Right kidney (tissue), 9 donors: ENCODE results near the gene ZNF580.

Experiments
- DNase-seq: peaks from one replicate; pipeline ENCODE4 v3.0.0-alpha.2; 2016
- long read RNA-seq, 8 donors: transcript quantifications; one replicate each; lab custom pipeline, GENCODE V29; 2026

Gene ZNF580, protein sequence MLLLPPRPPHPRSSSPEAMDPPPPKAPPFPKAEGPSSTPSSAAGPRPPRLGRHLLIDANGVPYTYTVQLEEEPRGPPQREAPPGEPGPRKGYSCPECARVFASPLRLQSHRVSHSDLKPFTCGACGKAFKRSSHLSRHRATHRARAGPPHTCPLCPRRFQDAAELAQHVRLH
- long read RNA-seq, donor 1, transcript ZNF580-201 (2 exons, 1,261 nt) = major isoform, 27 of 51 reads
- long read RNA-seq, donor 1, transcript ZNF580-202 (1 exons, 1,707 nt) = minor isoform, 24 of 51 reads
- long read RNA-seq, donor 1, partial matches to known transcripts = 0 of 51 reads
- long read RNA-seq, donor 1, other reads (novel, unspliced or antisense) = 0 of 51 reads
- long read RNA-seq, donor 2, transcript ZNF580-201 (2 exons, 1,261 nt) = major isoform, 29 of 46 reads
- long read RNA-seq, donor 2, transcript ZNF580-202 (1 exons, 1,707 nt) = minor isoform, 17 of 46 reads
- long read RNA-seq, donor 2, partial matches to known transcripts = 0 of 46 reads
- long read RNA-seq, donor 2, other reads (novel, unspliced or antisense) = 0 of 46 reads
- long read RNA-seq, donor 3, transcript ZNF580-201 (2 exons, 1,261 nt) = major isoform, 27 of 40 reads
- long read RNA-seq, donor 3, transcript ZNF580-202 (1 exons, 1,707 nt) = minor isoform, 13 of 40 reads
- long read RNA-seq, donor 3, partial matches to known transcripts = 0 of 40 reads
- long read RNA-seq, donor 3, other reads (novel, unspliced or antisense) = 0 of 40 reads
- long read RNA-seq, donor 4, transcript ZNF580-201 (2 exons, 1,261 nt) = major isoform, 38 of 67 reads
- long read RNA-seq, donor 4, transcript ZNF580-202 (1 exons, 1,707 nt) = minor isoform, 24 of 67 reads
- long read RNA-seq, donor 4, partial matches to known transcripts = 5 of 67 reads
- long read RNA-seq, donor 4, other reads (novel, unspliced or antisense) = 0 of 67 reads
- long read RNA-seq, donor 5, transcript ZNF580-202 (1 exons, 1,707 nt) = minor isoform, 22 of 60 reads
- long read RNA-seq, donor 5, transcript ZNF580-201 (2 exons, 1,261 nt) = major isoform, 38 of 60 reads
- long read RNA-seq, donor 5, partial matches to known transcripts = 0 of 60 reads
- long read RNA-seq, donor 5, other reads (novel, unspliced or antisense) = 0 of 60 reads
- long read RNA-seq, donor 6, transcript ZNF580-201 (2 exons, 1,261 nt) = major isoform, 53 of 89 reads
- long read RNA-seq, donor 6, transcript ZNF580-202 (1 exons, 1,707 nt) = minor isoform, 36 of 89 reads
- long read RNA-seq, donor 6, partial matches to known transcripts = 0 of 89 reads
- long read RNA-seq, donor 6, other reads (novel, unspliced or antisense) = 0 of 89 reads
- long read RNA-seq, donor 7, transcript ZNF580-202 (1 exons, 1,707 nt) = minor isoform, 46 of 120 reads
- long read RNA-seq, donor 7, transcript ZNF580-201 (2 exons, 1,261 nt) = major isoform, 69 of 120 reads
- long read RNA-seq, donor 7, partial matches to known transcripts = 5 of 120 reads
- long read RNA-seq, donor 7, other reads (novel, unspliced or antisense) = 0 of 120 reads
- long read RNA-seq, donor 8, transcript ZNF580-201 (2 exons, 1,261 nt) = major isoform, 35 of 60 reads
- long read RNA-seq, donor 8, transcript ZNF580-202 (1 exons, 1,707 nt) = minor isoform, 25 of 60 reads
- long read RNA-seq, donor 8, partial matches to known transcripts = 0 of 60 reads
- long read RNA-seq, donor 8, other reads (novel, unspliced or antisense) = 0 of 60 reads

DNA sequence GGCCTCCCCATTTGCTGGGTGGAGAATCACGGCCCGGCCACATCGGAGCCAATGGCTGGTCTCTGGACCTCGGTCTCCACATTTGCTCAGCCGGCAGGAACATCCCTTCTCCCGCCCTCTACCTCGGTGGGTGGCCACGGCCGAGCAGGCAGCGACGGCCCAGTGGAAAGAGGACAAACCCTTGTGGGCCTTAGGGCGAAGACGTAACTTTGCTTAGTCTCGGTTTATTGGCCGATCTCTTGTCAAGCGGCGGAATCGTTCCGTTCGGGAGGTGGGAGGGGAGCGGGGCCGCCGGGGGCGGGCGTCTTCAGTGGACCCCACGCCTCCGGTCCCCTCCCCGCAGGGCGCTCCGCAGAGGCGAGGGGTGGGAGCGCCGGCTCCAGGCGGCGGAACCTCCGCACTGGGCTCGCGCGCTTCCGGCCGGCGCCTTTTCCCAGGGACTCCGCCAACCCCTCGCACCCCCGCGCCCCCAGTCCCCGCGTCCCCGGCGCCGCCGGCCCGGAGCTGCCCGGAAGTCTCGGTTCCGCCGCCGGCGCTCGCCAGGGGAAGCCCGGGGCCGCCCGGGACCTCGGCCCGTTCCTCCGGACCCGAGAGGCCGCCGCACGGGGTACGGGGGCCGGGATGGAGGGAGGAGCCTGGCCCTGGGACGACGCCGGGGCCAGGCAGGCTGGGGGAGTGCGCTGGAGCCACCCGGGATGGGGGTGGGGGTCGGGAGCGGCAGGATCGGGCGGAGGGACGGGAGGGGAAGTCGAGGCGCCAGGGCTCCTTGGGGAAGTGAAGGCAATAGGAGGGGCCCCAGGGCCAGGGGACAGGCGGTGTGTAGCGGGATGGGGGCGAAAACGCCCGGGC, at the start of gene ZNF580:
Gene ZNF580 (plus strand): TSS at position 426 of the 849 bp plus-strand sequence. CDS start 1,507 bp downstream, outside the sequence.
- no peak for DNase-seq

GRCh38 chr19:55591555-55591954, 49.2 kb upstream of the ZNF580 start:
- no peak for DNase-seq

GRCh38 chr19:55592391-55593090, 48.3 kb upstream of the ZNF580 start:
- no peak for DNase-seq

DNA sequence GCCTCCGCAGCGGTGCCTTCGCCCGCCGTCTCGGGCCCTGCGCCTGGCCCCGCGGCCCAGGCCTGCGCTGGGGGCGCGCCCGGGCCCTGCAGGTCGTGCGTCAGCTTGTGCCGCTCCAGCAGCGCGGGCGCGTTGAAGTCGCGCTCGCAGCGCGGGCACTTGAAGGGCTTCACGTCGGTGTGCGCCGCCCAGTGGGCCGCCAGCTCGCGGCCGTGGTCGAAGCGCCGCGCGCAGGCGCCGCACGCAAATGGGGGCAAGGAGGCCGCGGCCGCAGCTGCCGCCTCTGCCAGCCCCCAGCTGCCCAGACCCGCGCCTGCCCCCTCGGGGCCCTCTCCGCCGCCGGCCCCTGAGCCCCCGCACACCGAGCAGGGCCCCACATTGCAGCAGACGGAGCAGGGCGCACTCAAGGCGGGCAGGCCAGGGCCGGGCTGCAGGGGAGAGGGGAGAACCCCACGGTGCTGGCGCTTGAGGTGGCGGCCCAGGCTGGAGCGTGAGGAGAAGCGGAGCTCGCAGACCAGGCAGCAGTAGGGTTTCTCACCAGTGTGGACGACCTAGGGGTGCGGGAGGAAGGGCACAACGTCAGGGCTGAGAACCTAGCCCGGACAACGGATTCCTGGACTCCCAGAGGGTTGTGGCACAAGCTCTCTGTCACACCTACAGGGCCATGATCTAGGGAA, 47.6 kb upstream of the ZNF580 start:
- DNase-seq = no peak

- DNase-seq = no peak
Observed at GRCh38 chr19:55594996-55595545, 45.7 kb upstream of the ZNF580 start.

- DNase-seq = no peak
Observed at GRCh38 chr19:55596304-55596703, 44.5 kb upstream of the ZNF580 start.

DNA sequence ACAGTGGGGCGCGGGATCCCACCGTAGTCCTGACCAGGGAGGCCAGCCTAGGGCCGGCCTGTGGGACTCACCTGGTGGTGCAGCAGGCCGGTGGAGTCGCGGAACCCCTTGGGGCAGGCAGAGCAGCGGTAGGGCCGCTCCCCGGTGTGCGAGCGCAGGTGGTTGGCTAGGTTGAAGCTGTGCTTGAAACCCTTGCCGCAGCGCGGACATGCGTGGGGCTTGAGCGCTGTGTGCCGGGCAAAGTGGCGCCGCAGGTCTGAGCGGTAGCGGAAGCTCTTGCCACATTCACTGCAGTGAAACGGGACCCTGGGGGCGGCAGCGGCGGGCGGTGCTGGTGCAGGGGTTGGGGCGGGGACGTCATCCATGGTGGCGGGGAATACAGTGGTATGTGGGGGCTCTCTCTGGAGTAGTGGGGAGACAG, 43.3 kb upstream of the ZNF580 start:
- DNase-seq = no peak

DNA sequence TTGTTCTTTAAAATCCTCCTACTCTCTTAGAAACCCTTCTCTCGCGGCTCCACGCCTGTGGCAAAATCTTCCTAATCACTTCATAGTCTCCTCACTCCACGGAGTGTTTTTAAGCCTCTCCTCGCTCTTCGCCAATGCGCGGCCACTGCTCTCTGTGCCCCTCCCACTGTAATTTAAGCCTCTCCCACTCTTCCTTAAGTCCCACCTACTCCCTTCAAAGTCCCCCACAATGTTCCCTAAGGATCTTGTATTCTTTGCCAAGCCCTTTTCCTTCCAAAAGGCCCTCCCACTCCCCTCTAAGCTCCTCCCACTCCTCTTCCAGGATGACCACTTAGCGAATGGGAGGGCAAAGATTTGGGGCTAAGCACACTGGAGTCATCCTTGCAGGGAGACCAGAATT, 42.8 kb upstream of the ZNF580 start:
- no peak for DNase-seq

DNA sequence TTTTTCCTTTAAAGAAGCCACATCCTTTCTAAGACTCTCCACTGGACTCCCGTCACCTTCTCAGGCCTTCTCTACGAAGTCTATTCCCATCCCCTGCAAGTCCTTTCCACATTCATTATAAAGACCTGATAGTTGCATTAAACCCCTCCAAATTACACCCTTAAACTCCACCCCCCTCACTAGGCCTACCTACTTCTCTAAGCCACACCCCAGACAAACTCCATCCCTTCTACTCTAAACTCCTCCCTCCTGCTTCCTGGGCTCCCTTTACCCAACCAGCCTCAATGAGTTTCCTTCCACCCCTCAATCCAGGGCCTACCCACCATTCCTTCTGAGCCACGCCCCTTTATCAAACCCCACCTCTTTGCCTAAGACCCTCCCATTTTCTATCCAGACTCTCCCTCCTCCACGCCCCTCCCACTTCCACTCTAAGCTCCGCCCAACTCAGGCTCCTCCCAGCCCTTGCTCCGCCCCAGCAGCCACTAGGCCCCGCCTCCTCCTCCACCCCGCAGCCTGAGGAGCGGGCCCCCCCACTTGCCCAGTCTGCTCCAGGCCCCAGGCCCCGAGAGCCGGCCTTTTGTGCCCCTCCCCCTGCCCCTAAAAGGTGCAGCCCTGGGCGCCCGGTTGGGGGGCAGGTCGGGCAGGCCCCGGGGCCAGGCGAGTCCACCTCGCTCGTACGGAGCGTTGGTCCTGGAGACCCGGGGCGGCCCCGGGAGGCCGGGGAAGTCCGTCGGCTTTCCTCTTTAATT, 41.9 kb upstream of the ZNF580 start:
- peak; percentile 99 for DNase-seq

DNA sequence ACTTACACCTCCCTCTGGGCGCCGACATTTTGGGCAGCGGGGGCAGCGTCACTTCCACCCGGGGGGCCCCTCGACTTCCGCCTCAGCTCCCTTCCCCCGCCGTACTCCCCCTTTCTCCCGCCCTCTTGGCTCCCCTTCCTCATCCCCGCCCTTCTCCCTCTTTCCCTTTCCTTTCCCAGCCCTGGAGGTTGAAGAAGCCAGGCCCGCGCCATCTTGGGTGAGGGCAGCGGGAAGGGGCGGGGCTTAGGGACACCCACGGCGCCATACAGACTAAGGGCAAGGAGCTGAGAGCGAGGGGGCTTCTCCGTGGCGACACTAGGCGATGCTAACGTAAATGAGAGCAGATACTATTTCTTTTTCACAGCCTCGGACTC, 41.3 kb upstream of the ZNF580 start, which contains the start of gene FIZ1:
Gene FIZ1 (minus strand): TSS at position 50 of the 374 bp plus-strand sequence. CDS start 1,652 bp downstream, outside the sequence.
- DNase-seq = no peak

- DNase-seq = peak; percentile 100
Observed at GRCh38 chr19:55599842-55600661, 40.8 kb upstream of the ZNF580 start, which contains the start of gene ZNF524. Gene ZNF524, plus strand, starts transcription at chr19:55600288. Its CDS starts 1,825 bp downstream, at chr19:55602113.

- DNase-seq = peak; percentile 64
Observed at GRCh38 chr19:55600662-55601028, 40.2 kb upstream of the ZNF580 start.

DNA sequence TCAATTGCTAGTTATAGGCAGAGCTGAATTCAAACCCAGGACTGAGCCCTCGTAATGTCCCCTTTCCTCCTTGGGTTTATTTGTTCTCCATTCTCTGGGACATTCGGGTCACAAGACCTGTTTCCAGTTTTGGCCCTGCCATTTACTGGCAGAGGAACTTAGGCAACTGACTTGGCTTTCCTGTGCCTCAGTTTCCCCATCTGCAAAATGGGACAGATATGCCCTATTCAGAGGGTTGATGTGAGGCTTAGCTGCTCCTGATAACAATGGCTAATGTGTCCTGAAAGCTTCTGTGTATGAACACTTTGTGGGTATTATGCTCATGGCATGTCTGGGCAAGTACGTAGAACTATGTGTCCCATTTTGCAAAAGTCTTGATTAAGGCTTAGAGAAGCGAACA, 39.7 kb upstream of the ZNF580 start:
- DNase-seq = no peak

DNA sequence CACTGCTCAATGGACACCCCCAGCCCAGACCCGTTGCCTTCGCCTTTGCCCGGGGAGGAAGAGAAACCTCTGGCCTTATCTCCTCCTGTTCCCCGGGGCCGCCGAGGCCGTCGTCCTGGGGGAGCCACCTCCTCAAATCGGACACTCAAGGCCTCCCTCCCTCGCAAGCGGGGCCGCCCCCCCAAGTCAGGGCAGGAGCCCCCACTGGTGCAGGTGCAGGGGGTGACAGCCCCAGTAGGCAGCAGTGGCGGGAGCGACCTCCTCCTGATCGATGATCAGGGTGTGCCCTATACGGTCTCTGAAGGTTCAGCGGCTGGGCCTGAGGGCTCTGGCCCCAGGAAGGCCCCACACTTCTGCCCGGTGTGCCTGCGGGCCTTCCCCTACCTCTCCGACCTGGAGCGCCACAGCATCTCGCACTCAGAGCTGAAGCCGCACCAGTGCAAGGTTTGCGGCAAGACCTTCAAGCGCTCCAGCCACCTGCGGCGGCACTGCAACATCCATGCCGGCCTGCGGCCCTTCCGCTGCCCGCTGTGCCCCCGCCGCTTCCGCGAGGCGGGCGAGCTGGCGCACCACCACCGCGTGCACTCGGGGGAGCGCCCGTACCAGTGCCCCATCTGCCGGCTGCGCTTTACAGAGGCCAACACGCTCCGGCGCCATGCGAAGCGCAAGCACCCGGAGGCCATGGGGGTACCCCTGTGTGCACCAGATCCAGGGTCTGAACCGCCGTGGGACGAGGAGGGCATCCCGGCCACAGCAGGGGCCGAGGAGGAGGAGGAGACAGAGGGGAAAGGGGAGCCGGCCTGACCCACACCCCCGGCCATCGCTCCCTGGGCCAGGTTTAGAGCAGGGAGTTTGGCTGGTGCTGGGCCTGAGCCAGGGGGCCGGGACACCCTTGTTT, 38.4 kb upstream of the ZNF580 start:
- no peak for DNase-seq

DNA sequence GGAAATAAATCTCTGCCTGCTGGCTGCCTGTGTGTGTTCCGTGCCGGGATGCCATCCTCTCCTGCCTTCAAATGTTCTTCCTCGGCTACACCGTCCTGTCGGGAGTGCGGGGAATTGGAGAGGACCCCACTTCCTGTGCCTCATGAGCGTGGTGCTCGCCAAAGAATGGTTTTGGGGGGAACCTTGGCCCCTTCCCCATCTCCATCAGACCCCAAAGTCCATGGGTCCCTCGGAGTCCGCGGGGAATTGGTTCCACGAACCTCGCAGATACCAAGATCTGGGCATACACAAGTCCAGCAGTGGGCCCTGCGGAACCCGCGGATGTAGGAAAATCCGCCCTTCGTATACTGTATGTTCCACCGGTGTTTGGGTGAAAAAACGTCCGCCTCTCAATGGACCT, 37.7 kb upstream of the ZNF580 start:
- no peak for DNase-seq
